HEK293T (cell line): ENCODE results near the gene LMX1B.

Experiments
- BHLHE40 ChIP-seq: fragments of 450-650 bp; IDR thresholded peaks from 2 replicates; pipeline ENCODE4 v1.6.1; 2016; ENCODE audit warnings: mild to moderate bottlenecking, moderate library complexity, borderline replicate concordance
- FOXA1 ChIP-seq: fragments of 450-650 bp; IDR thresholded peaks from 2 replicates; pipeline ENCODE4 v1.6.1; 2016; ENCODE audit warnings: mild to moderate bottlenecking
- FOXK2 ChIP-seq: fragments of 450-650 bp; IDR thresholded peaks from 2 replicates; pipeline ENCODE4 v1.6.1; 2016; ENCODE audit warnings: mild to moderate bottlenecking
- FOXM1 ChIP-seq: fragments of 450-650 bp; IDR thresholded peaks from 2 replicates; pipeline ENCODE4 v1.6.1; 2017; ENCODE audit warnings: mild to moderate bottlenecking, borderline replicate concordance
- SP1 ChIP-seq: fragments of 450-650 bp; IDR thresholded peaks from 2 replicates; pipeline ENCODE4 v1.6.1; 2017
- SUZ12 ChIP-seq: fragments of 450-650 bp; IDR thresholded peaks from 2 replicates; pipeline ENCODE4 v1.6.1; 2016; ENCODE audit warnings: mild to moderate bottlenecking
- TF ChIP-seq, protein P1 (sequence below): fragments of 450-650 bp; IDR thresholded peaks from 2 replicates; pipeline ENCODE4 v1.6.1; 2016

DNA sequence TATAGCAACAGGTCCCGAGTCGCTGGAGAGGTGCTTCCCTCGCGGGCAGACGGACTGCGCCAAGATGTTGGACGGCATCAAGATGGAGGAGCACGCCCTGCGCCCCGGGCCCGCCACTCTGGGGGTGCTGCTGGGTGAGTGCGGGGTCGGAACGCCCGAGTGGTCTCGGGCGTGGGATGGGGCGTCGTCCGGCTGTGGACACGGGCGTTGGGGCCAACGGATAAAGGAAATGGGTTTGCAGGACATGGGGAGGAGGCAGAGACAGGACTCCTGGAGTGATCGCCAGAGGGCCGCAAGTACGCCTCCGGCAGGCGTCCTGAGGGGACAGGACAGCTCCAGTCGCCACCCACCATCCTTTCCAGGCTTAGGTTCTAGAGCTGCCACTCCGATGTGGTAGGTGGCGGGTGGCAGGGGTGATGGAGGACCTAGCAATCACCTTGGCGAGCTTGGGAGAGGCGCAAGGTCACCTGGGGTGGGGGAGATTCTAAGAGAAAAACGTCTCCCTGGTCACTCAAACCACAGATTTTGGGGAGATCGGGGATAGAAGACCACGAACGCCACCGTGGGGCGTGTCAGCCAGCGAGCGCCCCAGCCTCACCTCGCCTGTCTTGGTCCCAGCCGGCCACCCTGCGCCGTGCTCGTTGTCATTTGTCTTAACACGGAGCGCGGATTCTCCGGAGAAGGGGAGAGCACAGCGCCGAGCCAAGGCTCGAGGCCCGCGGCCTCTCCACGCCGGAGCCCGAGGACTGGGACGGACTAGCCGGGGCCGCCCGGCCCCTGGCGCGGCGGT, 922 bp downstream of the LMX1B start:
- TF ChIP-seq BHLHE40 (no peak), SUZ12 (no peak), SP1 (no peak), FOXM1 (no peak), FOXK2 (no peak), FOXA1 (no peak)
- TF ChIP-seq, protein P1, sequence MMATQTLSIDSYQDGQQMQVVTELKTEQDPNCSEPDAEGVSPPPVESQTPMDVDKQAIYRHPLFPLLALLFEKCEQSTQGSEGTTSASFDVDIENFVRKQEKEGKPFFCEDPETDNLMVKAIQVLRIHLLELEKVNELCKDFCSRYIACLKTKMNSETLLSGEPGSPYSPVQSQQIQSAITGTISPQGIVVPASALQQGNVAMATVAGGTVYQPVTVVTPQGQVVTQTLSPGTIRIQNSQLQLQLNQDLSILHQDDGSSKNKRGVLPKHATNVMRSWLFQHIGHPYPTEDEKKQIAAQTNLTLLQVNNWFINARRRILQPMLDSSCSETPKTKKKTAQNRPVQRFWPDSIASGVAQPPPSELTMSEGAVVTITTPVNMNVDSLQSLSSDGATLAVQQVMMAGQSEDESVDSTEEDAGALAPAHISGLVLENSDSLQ = no peak
